PC-9 (cell line): ENCODE measurements around the gene KANSL3. TPM values are rescaled to one million over a fixed set of nuclear protein-coding genes. Genes with fewer than 3 reads are reported as not detected.

Source experiments
- BruUV-seq: library from RNA; stranded (reverse); fragments of 400-500 nt; replicated peaks from 2 replicates; lab custom pipeline; 2021; lab: Mats Ljungman, UMichigan
- CTCF ChIA-PET: fragments of 300-600 bp; sonication (Branson Sonifier 250); formaldehyde crosslinking; loops from one replicate; lab custom pipeline; 2022; ENCODE audit warnings: antibody characterized with exemption; lab: Charles Lee
- POLR2A ChIA-PET: fragments of 300-600 bp; sonication (Branson Sonifier 250); formaldehyde crosslinking; loops from one replicate; lab custom pipeline; 2022; ENCODE audit warnings: antibody characterized with exemption; ENCODE audit not compliant: unreplicated experiment; lab: Charles Lee
- DNase-seq, 2 experiments: peaks; one replicate each; pipeline versions ENCODE4 v3.0.0 to v3.0.0-alpha.2; 2015 to 2022; ENCODE audit warnings: mixed read lengths in 1 of 2
- H2AFZ ChIP-seq: fragments of 200-600 bp; sonication (generic); 2 replicates; pipeline ENCODE4 v1.8.1; 2017; ENCODE audit warnings: antibody characterized with exemption
- H3F3A ChIP-seq: fragments of 200-600 bp; sonication (generic); 2 replicates; pipeline ENCODE4 v1.8.1; 2017; ENCODE audit warnings: antibody characterized with exemption, mild to moderate bottlenecking, low read depth; ENCODE audit not compliant: insufficient read depth
- H3K27ac ChIP-seq: fragments of 200-600 bp; sonication (generic); 2 replicates; pipeline ENCODE4 v1.6.1; 2016; ENCODE audit warnings: mixed run types
- H3K27me3 ChIP-seq: fragments of 200-600 bp; sonication (generic); 2 replicates; pipeline ENCODE4 v1.6.1; 2016; ENCODE audit warnings: low read depth, mixed run types; ENCODE audit not compliant: insufficient read depth
- H3K36me3 ChIP-seq: fragments of 200-600 bp; sonication (generic); 2 replicates; pipeline ENCODE4 v1.6.1; 2016; ENCODE audit warnings: low read depth, mixed run types
- H3K4me1 ChIP-seq: fragments of 200-600 bp; sonication (generic); replicated peaks from 2 replicates; pipeline ENCODE4 v1.6.1; 2016; ENCODE audit warnings: mixed run types; ENCODE audit not compliant: insufficient read depth
- H3K4me2 ChIP-seq: fragments of 200-600 bp; sonication (generic); 2 replicates; pipeline ENCODE4 v1.6.1; 2017; ENCODE audit warnings: mixed run types
- H3K4me3 ChIP-seq: fragments of 200-600 bp; sonication (generic); 2 replicates; pipeline ENCODE4 v1.6.1; 2016; ENCODE audit warnings: mixed run types
- H3K79me2 ChIP-seq: fragments of 200-600 bp; sonication (generic); 2 replicates; pipeline ENCODE4 v1.6.1; 2017; ENCODE audit warnings: low read depth, mixed run types
- H3K9me2 ChIP-seq: fragments of 200-600 bp; sonication (generic); 2 replicates; pipeline ENCODE4 v1.8.1; 2017; ENCODE audit warnings: mild to moderate bottlenecking; ENCODE audit not compliant: insufficient read depth
- H3K9me3 ChIP-seq: fragments of 200-600 bp; sonication (generic); 2 replicates; pipeline ENCODE4 v1.8.1; 2016; ENCODE audit warnings: low read depth; ENCODE audit not compliant: insufficient read depth
- H4K20me1 ChIP-seq: fragments of 200-600 bp; sonication (generic); 2 replicates; pipeline ENCODE4 v1.8.1; 2017; ENCODE audit not compliant: insufficient read depth
- CTCF ChIP-seq: fragments of 200-600 bp; sonication (generic); conservative IDR thresholded peaks from 2 replicates; pipeline ENCODE4 v1.6.1; 2017; ENCODE audit warnings: mixed run types, antibody characterized with exemption, mild to moderate bottlenecking, moderate library complexity
- EZH2 ChIP-seq: fragments of 200-600 bp; sonication (generic); IDR thresholded peaks from 2 replicates; pipeline ENCODE4 v1.8.0; 2017; ENCODE audit warnings: antibody characterized with exemption, low read depth
- intact Hi-C: fragments of 100-400 bp; cut with micrococcal nuclease; formaldehyde crosslinking; loops from one replicate; pipeline ENCODE4 v1.10.0; 2022; ENCODE audit not compliant: unreplicated experiment
- total RNA-seq: library from RNA; stranded (reverse); gene quantifications from 2 replicates; pipeline ENCODE4 v1.2.3, GENCODE V29; 2021

Gene KANSL3
- total RNA-seq, 1 experiment from 2014 or later, result 52.0 TPM

DNA sequence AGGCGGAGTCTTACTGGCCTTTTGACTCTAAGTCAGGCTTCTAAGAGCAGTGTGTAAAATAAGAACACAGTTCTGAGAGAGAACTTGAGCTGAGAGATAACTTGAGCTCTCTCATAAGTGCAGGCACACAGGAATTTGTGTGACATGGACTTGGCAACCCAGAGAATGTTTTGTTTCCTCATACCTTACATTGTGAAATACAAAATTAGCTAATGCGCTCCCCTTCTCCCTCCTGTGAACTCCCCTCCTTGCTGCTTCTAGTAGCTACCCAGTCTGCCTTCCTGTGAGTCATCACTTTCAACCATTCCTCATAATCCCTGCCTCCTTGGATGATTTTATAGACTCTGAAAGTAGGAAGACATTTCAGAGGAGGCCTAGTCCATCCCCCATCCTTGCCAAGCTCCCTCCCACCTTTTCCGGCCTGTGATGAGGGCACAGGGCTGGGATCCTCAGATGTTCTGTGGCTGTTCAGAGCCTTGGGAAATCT lies 27.0 kb upstream of the KANSL3 start:
- no TSS peak for BruUV-seq
- Histone ChIP-seq H4K20me1 (no peaks in the 10 kb centered on the region), H3K4me3 (peak overlapping the region; percentile 23; the same call in 1 of the 2 replicates), H3K9me3 (peaks cover 17% of the 10 kb centered on the region), H2AFZ (peak overlapping the region; percentile 65), H3K9me2 (no peaks in the 10 kb centered on the region), H3K27ac (peak overlapping the region; percentile 82), H3K27me3 (no peaks in the 10 kb centered on the region), H3K36me3 (0 out of 2 replicates have a peak, but pooled peaks cover 4% of the 10 kb centered on the region), H3K4me2 (peak overlapping the region; percentile 67), H3F3A (peaks cover 25% of the 10 kb centered on the region), H3K4me1 (peaks cover 19% of the 10 kb centered on the region), H3K79me2 (no peaks in the 10 kb centered on the region)
- DNase-seq, result peak; percentile 76 to 99
- CTCF ChIA-PET, result interaction anchor here (0.6 to 0.7 kb wide), 3 partner anchors 44 to 305 kb away, joined by 3 to 5 read pairs (median 4); no protein-coding TSS in a partner anchor
- POLR2A ChIA-PET, result interaction anchor here (0.6 to 1.2 kb wide), 9 partner anchors 12 to 528 kb away, joined by 4 to 16 read pairs (median 9); partner anchors contain the start of gene CNNM4
- intact Hi-C loops, result loop anchor here (1.0 kb wide), 2 partner anchors 27 to 136 kb away; partner anchors contain the start of gene KANSL3
- TF ChIP-seq CTCF (no peak), EZH2 (no peak)

DNA sequence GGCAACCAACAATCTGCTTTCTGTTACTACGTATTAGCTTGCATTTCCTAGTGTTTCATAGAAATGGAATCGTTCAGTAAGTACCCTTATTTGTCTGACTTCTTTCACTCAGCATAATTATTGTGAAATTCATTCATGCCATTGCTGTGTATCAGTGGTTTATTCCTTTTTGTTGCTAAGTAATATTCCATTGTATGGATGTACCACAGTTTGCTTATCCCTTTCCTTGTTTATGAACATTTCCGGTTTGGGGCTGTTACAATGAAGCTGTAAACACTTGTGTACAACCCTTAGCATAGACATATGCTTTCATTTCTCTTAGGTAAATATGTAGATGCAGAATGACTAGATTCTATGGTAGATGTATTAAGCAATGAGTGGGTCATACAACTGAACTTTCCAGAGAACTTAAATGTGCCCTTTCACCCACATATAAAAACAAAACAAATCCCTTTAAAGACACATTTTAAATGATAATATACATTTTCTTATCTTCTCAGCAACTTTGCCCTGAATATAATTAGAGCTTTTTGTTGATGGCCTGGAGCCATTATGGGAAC lies 26.3 kb upstream of the KANSL3 start:
- peaks cover 25% of the 10 kb centered on the region for H3F3A ChIP-seq
- TF ChIP-seq EZH2, result no peak
- no peak for TF ChIP-seq CTCF
- H3K4me3 ChIP-seq, result peak overlapping the region; percentile 23; the same call in 1 of the 2 replicates
- H3K9me3 ChIP-seq, result peaks cover 17% of the 10 kb centered on the region
- peaks cover 19% of the 10 kb centered on the region for H3K4me1 ChIP-seq
- intact Hi-C loops, result no loop called here
- BruUV-seq, result no TSS peak
- no peaks in the 10 kb centered on the region for H3K9me2 ChIP-seq
- ChIA-PET CTCF (no interaction called here), POLR2A (interaction anchor here (0.6 to 1.2 kb wide), 4 partner anchors 27 to 263 kb away, joined by 4 to 14 read pairs (median 10); partner anchors contain the start of gene CNNM4)
- peak overlapping the region; percentile 82 for H3K27ac ChIP-seq
- DNase-seq, result peak in 1 of 2 experiments; percentile 47
- 0 out of 2 replicates have a peak, but pooled peaks cover 4% of the 10 kb centered on the region for H3K36me3 ChIP-seq
- H3K4me2 ChIP-seq, result peak overlapping the region; percentile 67
- H3K27me3 ChIP-seq, result no peaks in the 10 kb centered on the region
- peak overlapping the region; percentile 65 for H2AFZ ChIP-seq
- no peaks in the 10 kb centered on the region for H3K79me2 ChIP-seq
- H4K20me1 ChIP-seq, result no peaks in the 10 kb centered on the region

DNA sequence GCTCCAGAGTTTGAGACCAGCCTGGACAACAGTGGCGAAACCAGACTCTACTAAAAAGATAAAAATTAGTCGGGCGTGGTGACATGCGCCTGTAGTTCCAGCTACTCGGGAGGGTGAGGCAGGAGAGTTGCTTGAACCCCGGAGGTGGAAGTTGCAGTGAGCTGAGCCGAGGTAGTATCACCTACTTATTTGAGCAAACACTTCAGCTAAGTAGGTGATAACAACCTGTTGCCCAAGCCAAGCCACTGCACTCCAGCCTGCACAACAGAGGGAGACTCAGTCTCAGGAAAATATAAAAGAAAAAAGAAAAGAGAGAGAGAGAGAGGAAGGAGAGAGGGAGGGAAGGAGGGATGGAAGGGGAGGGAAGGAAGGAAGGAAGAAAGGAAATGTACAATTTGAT lies 25.7 kb upstream of the KANSL3 start:
- Histone ChIP-seq H2AFZ (no peak overlapping the region), H3K4me1 (peaks cover 19% of the 10 kb centered on the region), H3K27me3 (no peaks in the 10 kb centered on the region), H3K79me2 (no peaks in the 10 kb centered on the region), H3K36me3 (0 out of 2 replicates have a peak, but pooled peaks cover 4% of the 10 kb centered on the region), H4K20me1 (no peaks in the 10 kb centered on the region), H3K9me3 (peaks cover 17% of the 10 kb centered on the region), H3K4me3 (peak overlapping the region; percentile 23; the same call in 1 of the 2 replicates), H3K9me2 (no peaks in the 10 kb centered on the region), H3K27ac (peak overlapping the region; percentile 82), H3K4me2 (no peak overlapping the region), H3F3A (peaks cover 25% of the 10 kb centered on the region)
- POLR2A ChIA-PET, result interaction anchor here (0.6 kb wide), 1 partner anchor 250 kb away, joined by 4 read pairs; no protein-coding TSS in a partner anchor
- intact Hi-C loops, result no loop called here
- no peak for DNase-seq
- TF ChIP-seq EZH2 (no peak), CTCF (no peak)
- no TSS peak for BruUV-seq
- CTCF ChIA-PET, result no interaction called here
